SK-N-SH (cell line): ENCODE results near the gene LRRC32. TPM values are rescaled to one million over a fixed set of nuclear protein-coding genes. Genes with fewer than 3 reads are reported as not detected.

Experiments used
- CTCF ChIA-PET: fragments of 300-600, 350-600 bp; formaldehyde crosslinking; extraction: SDS; loops from one replicate; lab custom pipeline; 2021; lab: Yijun Ruan, JAX
- POLR2A ChIA-PET: fragments of 350-600 bp; sonication (Branson Sonifier 250); formaldehyde crosslinking; extraction: SDS; loops from one replicate; lab custom pipeline; 2020; ENCODE audit warnings: antibody characterized with exemption, inconsistent platforms; lab: Yijun Ruan, JAX
- DNase-seq: peaks from one replicate; pipeline ENCODE4 v3.0.0; 2012
- H2AFZ ChIP-seq: fragments of 200-600 bp; sonication (generic); 2 replicates; pipeline ENCODE4 v1.8.1; 2016; ENCODE audit warnings: antibody characterized with exemption, mild to moderate bottlenecking, low read depth
- H3F3A ChIP-seq: fragments of 200-600 bp; sonication (generic); replicated peaks from 2 replicates; pipeline ENCODE3; 2016; ENCODE audit warnings: antibody characterized with exemption, mild to moderate bottlenecking; ENCODE audit not compliant: insufficient read depth
- H3K27ac ChIP-seq, 2 experiments: fragments of 200-500 bp in 1 of 2; fragments of 200-600 bp in 1 of 2; sonication (Bioruptor generic) in 1 of 2; sonication (generic), shearing (Covaris generic) in 1 of 2; 2 replicates each; pipeline versions ENCODE4 v1.5.1 to v1.6.1; 2014 to 2016; ENCODE audit warnings: low read depth in 2 of 2, inconsistent platforms in 1 of 2, low read length in 1 of 2, mild to moderate bottlenecking in 1 of 2, mixed read lengths in 1 of 2
- H3K27me3 ChIP-seq: fragments of 200-600 bp; sonication (generic), shearing (Covaris generic); 2 replicates; pipeline ENCODE4 v1.6.1; 2016; ENCODE audit warnings: mixed run types; ENCODE audit not compliant: insufficient read depth
- H3K36me3 ChIP-seq, 2 experiments: fragments of 200-500 bp in 1 of 2; fragments of 200-600 bp in 1 of 2; sonication (Bioruptor generic) in 1 of 2; sonication (generic) in 1 of 2; replicated peaks in 1 of 2; 2 replicates each; pipeline versions ENCODE3 to v1.5.1; 2014 to 2016; ENCODE audit warnings: low read length in 1 of 2, mild to moderate bottlenecking in 1 of 2; ENCODE audit not compliant: insufficient read depth in 2 of 2, control insufficient read depth in 1 of 2
- H3K4me1 ChIP-seq, 2 experiments: fragments of 200-500 bp in 1 of 2; fragments of 200-600 bp in 1 of 2; sonication (Bioruptor generic) in 1 of 2; sonication (generic), shearing (Covaris generic) in 1 of 2; 2 replicates each; pipeline versions ENCODE4 v1.5.1 to v1.6.1; 2014 to 2016; ENCODE audit warnings: low read depth in 1 of 2, low read length in 1 of 2, mixed run types in 1 of 2; ENCODE audit not compliant: insufficient read depth in 2 of 2, control insufficient read depth in 1 of 2
- H3K4me2 ChIP-seq: fragments of 200-600 bp; sonication (generic), shearing (Covaris generic); 2 replicates; pipeline ENCODE4 v1.6.1; 2017; ENCODE audit warnings: mixed run types
- H3K4me3 ChIP-seq, 2 experiments: fragments of 200-500 bp in 1 of 2; fragments of 200-600 bp in 1 of 2; sonication (Bioruptor generic) in 1 of 2; sonication (generic), shearing (Covaris generic) in 1 of 2; 2 replicates each; pipeline versions ENCODE4 v1.5.1 to v1.8.1; 2014 to 2016; ENCODE audit warnings: low read depth in 2 of 2, inconsistent platforms in 1 of 2, low read length in 1 of 2, mild to moderate bottlenecking in 1 of 2, mixed read lengths in 1 of 2, moderate library complexity in 1 of 2
- H3K79me2 ChIP-seq: fragments of 200-600 bp; sonication (generic); 2 replicates; pipeline ENCODE4 v1.8.1; 2017; ENCODE audit warnings: mild to moderate bottlenecking; ENCODE audit not compliant: insufficient read depth
- H3K9ac ChIP-seq: fragments of 200-600 bp; sonication (generic); 2 replicates; pipeline ENCODE4 v1.6.1; 2017; ENCODE audit warnings: mixed run types
- H3K9me2 ChIP-seq: fragments of 200-600 bp; sonication (generic); 2 replicates; pipeline ENCODE4 v1.6.1; 2017; ENCODE audit warnings: mixed run types
- H3K9me3 ChIP-seq: fragments of 200-600 bp; sonication (generic); 2 replicates; pipeline ENCODE4 v1.6.1; 2017; ENCODE audit warnings: mixed run types, mild to moderate bottlenecking, moderate library complexity
- H4K20me1 ChIP-seq: fragments of 200-600 bp; sonication (generic); 2 replicates; pipeline ENCODE4 v1.6.1; 2017; ENCODE audit warnings: mild to moderate bottlenecking, mixed run types; ENCODE audit not compliant: insufficient read depth
- CHD2 ChIP-seq: fragments of 150-350 bp; IDR thresholded peaks from 2 replicates; pipeline ENCODE4 v1.6.1; 2018; ENCODE audit warnings: low read length; ENCODE audit not compliant: partially characterized antibody
- EZH2phosphoT487 ChIP-seq: fragments of 200-600 bp; sonication (generic); IDR thresholded peaks from 2 replicates; pipeline ENCODE4 v1.6.1; 2017; ENCODE audit warnings: low read depth, mixed run types, mild to moderate bottlenecking, antibody characterized with exemption, moderate library complexity, borderline replicate concordance
- FOXJ3 ChIP-seq: sonication (generic); formaldehyde crosslinking; IDR thresholded peaks from 2 replicates; pipeline ENCODE4 v1.5.1; 2020; ENCODE audit warnings: mild to moderate bottlenecking, missing genetic modification reagents
- FOXM1 ChIP-seq: IDR thresholded peaks from 2 replicates; pipeline ENCODE4 v1.4.0; 2012; ENCODE audit warnings: low read depth, mild to moderate bottlenecking
- IRF3 ChIP-seq: fragments of 150-350 bp; IDR thresholded peaks from 2 replicates; pipeline ENCODE4 v1.6.1; 2016; ENCODE audit warnings: mild to moderate bottlenecking, low read depth, low read length
- RAD21 ChIP-seq: IDR thresholded peaks from 2 replicates; pipeline ENCODE4 v1.6.1; 2012; ENCODE audit warnings: mild to moderate bottlenecking, low read length
- RCOR1 ChIP-seq: fragments of 150-350 bp; IDR thresholded peaks from 2 replicates; pipeline ENCODE4 v1.6.1; 2017; ENCODE audit warnings: antibody characterized with exemption, low read length
- TAF1 ChIP-seq: IDR thresholded peaks from 2 replicates; pipeline ENCODE4 v1.6.1; 2012; ENCODE audit warnings: low read depth, mild to moderate bottlenecking, low read length, moderate library complexity, borderline replicate concordance
- TEAD4 ChIP-seq: IDR thresholded peaks from 2 replicates; pipeline ENCODE4 v1.4.0; 2012; ENCODE audit warnings: mild to moderate bottlenecking, borderline replicate concordance; ENCODE audit not compliant: insufficient read depth
- USF1 ChIP-seq: IDR thresholded peaks from 2 replicates; pipeline ENCODE4 v1.4.0; 2012; ENCODE audit warnings: low read depth, borderline replicate concordance
- USF2 ChIP-seq: fragments of 150-350 bp; IDR thresholded peaks from 2 replicates; pipeline ENCODE4 v1.6.1; 2017; ENCODE audit warnings: antibody characterized with exemption, low read length, low read depth, borderline replicate concordance
- ZBTB33 ChIP-seq: IDR thresholded peaks from 2 replicates; pipeline ENCODE4 v1.4.0; 2012; ENCODE audit warnings: low read depth, borderline replicate concordance
- WGBS: methylation state at CpG from one replicate; pipeline ENCODE4 v1.1.6; 2017; ENCODE audit warnings: low lambda C conversion rate; 5-methylcytosine and 5-hydroxymethylcytosine counted together
- polyA plus RNA-seq, 3 experiments: library from polyadenylated mRNA; depleted of rRNA; stranded (reverse); fragments of >200 nt; gene quantifications; 2 replicates each; pipeline ENCODE4 v1.2.3, GENCODE V29; 2012

LRRC32 gene
- polyA plus RNA-seq, 1 of the 3 experiments (the other 2 are of a cell fraction), result 0.43 TPM

GRCh38 chr11:76655501-76656049, 15.0 kb downstream of the LRRC32 start:
- H3K9me3 ChIP-seq, result no peaks in the 10 kb centered on the region
- no peak for TF ChIP-seq RAD21
- CTCF ChIA-PET, result interaction anchor here (1.0 to 1.2 kb wide), 2 partner anchors 15 to 28 kb away, joined by 3 read pairs; partner anchors contain the start of gene LRRC32
- no peak overlapping the region for H2AFZ ChIP-seq
- POLR2A ChIA-PET, result no interaction called here
- no peak for DNase-seq
- no peaks in the 10 kb centered on the region for H3K4me1 ChIP-seq
- H3K79me2 ChIP-seq, result no peaks in the 10 kb centered on the region
- no peaks in the 10 kb centered on the region for H3K27me3 ChIP-seq
- no peak overlapping the region for H3K4me3 ChIP-seq
- no peaks in the 10 kb centered on the region for H3K36me3 ChIP-seq
- H3K9me2 ChIP-seq, result no peaks in the 10 kb centered on the region
- no peak overlapping the region for H3K9ac ChIP-seq
- no peak overlapping the region for H3K27ac ChIP-seq
- H3F3A ChIP-seq, result no peaks in the 10 kb centered on the region
- no peak overlapping the region for H3K4me2 ChIP-seq
- H4K20me1 ChIP-seq, result no peaks in the 10 kb centered on the region
- WGBS, result 83% methylated on average over 15 of the region's 15 CpGs

- CTCF ChIA-PET, result interaction anchor here (0.9 to 1.2 kb wide), 3 partner anchors 9 to 28 kb away, joined by 3 read pairs; partner anchors contain the start of gene LRRC32
- no peaks in the 10 kb centered on the region; the same call in 1 of the 2 replicates for H3K27me3 ChIP-seq
- no peaks in the 10 kb centered on the region for H4K20me1 ChIP-seq
- DNase-seq, result no peak
- no peak overlapping the region for H3K4me2 ChIP-seq
- no peak overlapping the region for H3K9ac ChIP-seq
- H3K4me3 ChIP-seq, result no peak overlapping the region
- H3K9me2 ChIP-seq, result no peaks in the 10 kb centered on the region
- TF ChIP-seq RCOR1 (no peak), FOXM1 (no peak), USF2 (no peak), TAF1 (no peak), IRF3 (no peak), USF1 (no peak), ZBTB33 (no peak), CHD2 (no peak), TEAD4 (no peak), FOXJ3 (CRISPR knock-in tag) (no peak), EZH2phosphoT487 (no peak)
- POLR2A ChIA-PET, result no interaction called here
- no peaks in the 10 kb centered on the region for H3K36me3 ChIP-seq
- H3K79me2 ChIP-seq, result no peaks in the 10 kb centered on the region
- no peaks in the 10 kb centered on the region for H3K4me1 ChIP-seq
- H3K27ac ChIP-seq, result no peak overlapping the region
- no peaks in the 10 kb centered on the region for H3K9me3 ChIP-seq
- H3F3A ChIP-seq, result no peaks in the 10 kb centered on the region
- WGBS, result 86% methylated on average over 4 of the region's 4 CpGs
- H2AFZ ChIP-seq, result no peak overlapping the region
Measured at GRCh38 chr11:76654980-76655379, 15.6 kb downstream of the LRRC32 start.
